ENCODE results near the gene C1QTNF1.

The C1QTNF1 gene, protein sequence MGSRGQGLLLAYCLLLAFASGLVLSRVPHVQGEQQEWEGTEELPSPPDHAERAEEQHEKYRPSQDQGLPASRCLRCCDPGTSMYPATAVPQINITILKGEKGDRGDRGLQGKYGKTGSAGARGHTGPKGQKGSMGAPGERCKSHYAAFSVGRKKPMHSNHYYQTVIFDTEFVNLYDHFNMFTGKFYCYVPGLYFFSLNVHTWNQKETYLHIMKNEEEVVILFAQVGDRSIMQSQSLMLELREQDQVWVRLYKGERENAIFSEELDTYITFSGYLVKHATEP

DNA sequence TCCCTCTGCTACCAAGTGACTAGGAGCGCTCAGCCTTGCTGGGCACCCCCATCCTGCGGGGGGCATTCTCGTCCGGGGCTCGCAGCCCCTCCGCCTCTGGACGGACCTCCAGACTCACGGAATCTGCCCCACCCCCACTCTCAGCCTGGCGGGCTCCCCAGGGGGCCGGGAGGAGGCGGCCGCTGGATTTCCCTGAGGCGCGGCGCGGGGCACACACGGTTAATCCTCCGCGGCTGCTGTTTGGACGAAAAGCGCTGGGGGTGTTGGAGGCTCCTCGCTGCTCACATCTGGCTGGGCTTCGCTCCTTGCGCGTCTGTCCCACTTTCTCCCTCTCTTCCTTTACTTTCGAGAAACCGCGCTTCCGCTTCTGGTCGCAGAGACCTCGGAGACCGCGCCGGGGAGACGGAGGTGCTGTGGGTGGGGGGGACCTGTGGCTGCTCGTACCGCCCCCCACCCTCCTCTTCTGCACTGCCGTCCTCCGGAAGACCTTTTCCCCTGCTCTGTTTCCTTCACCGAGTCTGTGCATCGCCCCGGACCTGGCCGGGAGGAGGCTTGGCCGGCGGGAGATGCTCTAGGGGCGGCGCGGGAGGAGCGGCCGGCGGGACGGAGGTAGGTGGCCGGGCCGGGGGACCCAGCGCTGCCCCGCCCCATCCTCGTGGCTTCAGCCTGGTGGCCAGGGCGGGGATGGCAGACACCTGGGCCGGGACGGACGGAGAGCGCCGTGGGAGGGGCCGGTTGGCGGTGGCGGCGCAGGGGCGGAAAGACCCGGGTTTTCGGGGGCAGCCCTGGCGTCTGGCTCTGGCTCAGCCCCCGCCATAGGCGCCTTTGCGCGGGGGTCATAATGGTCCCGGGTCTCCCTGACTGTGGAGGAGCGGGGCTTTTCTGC is at the start of gene C1QTNF1:
C1QTNF1 (plus strand) TSS at position 284 of the 886 bp plus-strand sequence. CDS start 19,800 bp downstream, outside the sequence.
- DNase-seq, result peak in 1 of 2 experiments; percentile 22

DNA sequence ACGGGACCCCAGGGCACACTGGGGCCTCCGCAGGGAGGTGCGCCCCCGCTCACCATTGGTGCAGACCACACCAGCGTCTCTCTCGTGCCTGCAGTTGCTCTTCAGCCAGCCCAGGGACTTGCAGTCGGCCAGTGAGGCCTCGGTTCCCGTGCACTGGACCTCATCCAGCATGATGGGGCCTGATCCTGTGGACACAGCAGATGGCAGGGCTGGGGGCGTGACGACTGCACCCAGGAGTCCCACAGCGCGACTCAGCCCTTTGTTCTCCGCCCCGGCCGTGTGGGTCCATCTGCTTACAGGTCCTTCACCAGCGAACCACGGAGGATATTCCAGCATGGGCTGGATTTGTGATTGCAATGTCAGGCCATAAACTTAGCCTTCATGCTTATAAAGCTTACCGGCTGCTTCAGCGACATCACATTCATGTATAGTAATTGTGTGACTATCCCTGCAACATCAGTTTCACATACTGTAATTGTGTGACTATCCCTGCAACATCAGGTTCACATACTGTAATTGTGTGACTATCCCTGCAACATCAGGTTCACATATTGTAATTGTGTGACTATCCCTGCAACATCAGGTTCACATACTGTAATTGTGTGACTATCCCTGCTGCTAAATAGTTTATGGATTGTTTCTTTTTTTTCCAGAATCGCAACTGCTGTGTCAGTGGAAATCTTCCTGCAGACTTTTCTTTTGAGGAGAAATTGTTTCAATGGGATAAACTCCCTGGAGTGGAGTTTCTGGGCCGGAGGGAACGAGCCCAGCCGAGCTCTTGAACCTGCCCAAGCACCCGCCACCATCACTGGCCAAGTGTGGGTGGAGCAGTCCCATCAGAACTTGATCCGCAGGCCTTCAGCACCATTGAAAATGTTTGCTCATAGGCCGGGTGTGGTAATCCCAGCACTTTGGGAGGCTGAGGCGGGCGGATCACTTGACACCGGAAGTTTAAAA is 49.1 kb upstream of the C1QTNF1 start:
- DNase-seq, result no peak

- DNase-seq, result no peak
Measured at GRCh38 chr17:78976907-78977680, 46.9 kb upstream of the C1QTNF1 start.

DNA sequence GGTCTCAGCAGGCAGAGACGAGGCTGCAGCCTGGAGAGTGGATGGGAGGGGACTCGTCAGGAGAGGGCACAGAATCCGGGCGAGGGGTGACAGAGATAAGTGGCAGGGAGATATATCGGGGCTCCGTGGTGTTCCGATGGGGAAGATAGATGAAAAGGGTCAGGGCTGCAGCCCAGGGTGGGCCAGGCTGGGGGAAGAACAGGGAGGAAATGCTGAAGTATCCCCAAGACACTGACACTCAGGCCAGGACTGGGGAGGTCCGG is 46.4 kb upstream of the C1QTNF1 start:
- no peak for DNase-seq

GRCh38 chr17:78977997-78978973 is 45.7 kb upstream of the C1QTNF1 start:
- DNase-seq, result no peak

GRCh38 chr17:78979780-78980623 is 44.0 kb upstream of the C1QTNF1 start, which contains the start of gene LGALS3BP:
TSS of gene LGALS3BP (minus strand) at chr17:78979923. CDS start at chr17:78977191, 2,732 bp downstream.
- peak; percentile 15 to 19 for DNase-seq

- no peak for DNase-seq
Measured at GRCh38 chr17:78980624-78980972, 43.4 kb upstream of the C1QTNF1 start.

DNA sequence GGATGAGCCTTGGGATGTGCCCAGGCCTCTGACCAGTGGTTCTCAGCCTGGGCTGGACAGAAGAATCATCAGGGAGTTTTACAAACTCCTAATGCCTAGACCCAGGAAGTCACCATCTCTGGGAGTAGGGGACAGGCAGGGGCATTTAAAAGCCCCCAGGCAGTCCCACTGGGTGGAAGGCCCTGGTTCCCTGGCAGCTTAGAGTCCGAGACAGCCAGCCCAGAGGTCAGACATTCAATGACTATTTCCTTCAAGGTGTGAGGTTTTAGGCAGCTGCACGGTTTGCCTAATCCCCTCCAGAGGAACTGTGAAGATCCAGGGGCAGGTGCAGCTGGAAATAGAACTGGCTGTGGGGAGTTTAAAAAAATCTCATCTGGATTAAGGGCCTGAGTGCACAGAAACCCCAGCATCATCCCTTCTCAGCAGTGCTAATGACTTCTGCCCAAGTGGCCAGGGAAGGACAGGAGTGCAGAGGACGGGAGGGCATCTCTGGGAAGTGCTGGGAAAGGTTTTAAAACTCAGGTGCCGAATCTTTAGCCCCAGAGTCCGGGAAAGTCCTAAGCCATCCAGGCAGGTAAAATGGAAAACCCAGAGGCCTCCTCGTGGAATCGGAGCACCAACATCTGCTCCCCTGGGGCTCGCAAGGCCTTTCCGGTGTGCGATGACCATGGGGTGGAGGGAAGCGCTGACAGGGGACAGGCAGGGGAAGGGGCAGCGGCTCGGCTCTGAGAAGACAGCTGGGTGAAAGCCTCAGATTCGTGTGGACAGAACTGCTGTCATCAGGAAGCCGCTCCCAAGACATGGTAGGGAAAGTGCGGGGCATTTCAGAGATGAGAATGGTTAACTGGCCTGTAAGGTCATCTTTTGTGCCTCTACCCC is 42.7 kb upstream of the C1QTNF1 start:
- no peak for DNase-seq

GRCh38 chr17:78985395-78985794 is 38.6 kb upstream of the C1QTNF1 start:
- DNase-seq, result no peak

DNA sequence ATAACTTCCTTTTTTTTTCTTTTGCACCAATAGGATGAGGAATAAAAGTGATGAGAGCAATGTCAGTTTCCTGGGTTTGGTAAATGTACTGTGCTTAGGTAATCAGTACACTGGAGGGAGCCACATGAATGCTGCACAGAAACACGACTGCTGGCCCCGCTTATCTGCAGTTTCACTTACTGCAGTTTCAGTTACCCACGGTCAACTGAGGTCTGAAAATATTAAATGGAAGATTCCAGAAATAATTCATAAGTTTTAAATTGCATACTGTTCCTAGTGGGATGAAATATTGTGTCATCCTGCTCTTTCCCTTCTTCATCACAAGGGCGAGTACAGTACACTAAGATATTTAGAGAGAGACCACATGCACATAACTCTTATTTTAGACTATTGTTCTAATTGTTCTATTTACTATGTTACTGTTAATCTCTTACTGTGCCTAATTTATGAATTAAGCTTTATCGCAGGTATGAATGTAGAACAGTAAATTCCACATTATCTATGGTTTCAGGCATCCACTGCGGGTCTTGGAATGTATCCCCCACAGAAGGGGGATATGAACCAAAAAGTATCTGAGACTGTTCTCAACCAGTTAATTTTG is 37.8 kb upstream of the C1QTNF1 start:
- DNase-seq, result no peak

DNA sequence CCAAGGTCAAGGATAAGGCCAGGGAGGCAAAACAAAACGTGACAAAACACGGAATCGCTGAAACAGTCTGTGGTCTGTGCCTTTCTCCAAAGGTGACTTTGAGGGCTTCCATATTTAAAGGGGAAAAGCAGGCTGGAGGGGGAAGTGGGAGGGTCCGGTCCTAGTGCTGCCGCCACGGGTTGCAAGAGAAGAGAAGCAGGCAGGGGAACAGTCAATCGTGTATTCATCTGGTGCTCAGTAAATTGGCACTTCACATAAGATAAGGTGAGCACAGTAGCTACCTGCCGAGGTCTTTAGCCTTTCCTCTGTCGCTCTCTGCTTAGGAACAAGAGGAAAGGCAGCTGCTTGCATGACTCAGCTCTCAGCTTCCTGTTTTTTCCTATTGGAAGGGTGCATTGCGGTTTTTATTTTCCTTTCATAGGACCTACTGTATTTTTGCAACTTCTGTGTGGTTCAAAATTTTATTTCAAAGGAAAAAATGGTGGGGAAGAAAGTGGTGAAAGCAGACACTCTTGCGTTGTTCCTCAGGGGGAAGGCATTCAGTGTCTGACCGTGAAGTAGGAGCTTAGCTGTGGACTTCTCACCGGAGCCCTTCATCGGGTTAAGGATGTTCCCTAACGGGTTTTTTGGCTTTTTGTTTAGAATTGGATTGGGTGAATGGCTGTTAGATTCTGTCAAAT is 37.2 kb upstream of the C1QTNF1 start:
- no peak for DNase-seq

DNA sequence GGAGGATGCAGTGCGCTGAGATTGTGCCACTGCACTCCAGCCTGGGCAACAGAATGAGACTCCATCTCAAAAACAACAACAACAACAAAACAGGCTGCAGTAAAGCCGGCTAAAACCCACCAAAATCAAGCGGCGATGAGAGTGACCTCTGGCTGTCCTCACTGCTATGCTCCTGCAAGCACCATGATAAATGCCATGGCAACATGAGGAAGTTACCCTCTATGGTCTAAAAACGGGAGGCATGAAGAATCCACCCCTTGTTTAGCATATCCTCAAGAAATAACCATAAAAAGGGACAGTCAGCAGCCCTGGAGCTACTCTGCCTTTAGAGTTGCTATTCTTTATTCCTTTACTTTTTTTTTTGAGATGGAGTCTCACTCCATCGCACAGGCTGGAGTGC is 35.8 kb upstream of the C1QTNF1 start:
- no peak for DNase-seq

DNA sequence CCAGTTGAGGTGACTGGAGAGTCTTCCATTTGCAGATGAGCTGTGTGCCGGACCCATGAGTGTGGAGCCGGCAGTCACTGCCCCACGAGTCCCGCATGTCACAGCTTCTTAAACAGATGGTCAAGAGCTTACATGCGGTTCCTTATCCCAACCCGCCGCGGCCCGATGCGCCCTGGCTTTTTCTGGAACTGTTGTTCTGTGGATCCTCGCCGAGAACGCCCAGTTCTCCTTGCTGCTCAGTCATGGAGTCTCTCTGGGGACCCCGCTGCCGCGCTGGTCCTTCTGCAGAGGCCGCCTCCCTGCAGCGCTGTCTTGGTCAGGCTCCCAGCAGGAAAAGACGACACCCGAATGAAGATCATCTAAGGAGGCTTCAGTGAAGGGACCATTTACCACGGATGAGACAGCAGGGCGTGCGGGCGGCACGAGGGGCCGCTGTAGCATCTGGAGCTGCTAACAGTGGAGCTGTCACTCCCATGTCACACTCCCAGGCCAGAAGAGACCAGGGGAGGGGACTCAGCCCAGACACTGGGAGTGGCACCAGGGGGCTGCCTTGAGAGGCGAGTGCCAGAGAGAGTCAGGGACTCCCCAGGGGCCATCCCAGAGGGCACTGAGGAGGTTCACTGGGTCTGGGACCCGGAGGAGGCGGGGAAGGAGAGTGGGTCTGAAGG is 33.5 kb upstream of the C1QTNF1 start:
- no peak for DNase-seq

DNA sequence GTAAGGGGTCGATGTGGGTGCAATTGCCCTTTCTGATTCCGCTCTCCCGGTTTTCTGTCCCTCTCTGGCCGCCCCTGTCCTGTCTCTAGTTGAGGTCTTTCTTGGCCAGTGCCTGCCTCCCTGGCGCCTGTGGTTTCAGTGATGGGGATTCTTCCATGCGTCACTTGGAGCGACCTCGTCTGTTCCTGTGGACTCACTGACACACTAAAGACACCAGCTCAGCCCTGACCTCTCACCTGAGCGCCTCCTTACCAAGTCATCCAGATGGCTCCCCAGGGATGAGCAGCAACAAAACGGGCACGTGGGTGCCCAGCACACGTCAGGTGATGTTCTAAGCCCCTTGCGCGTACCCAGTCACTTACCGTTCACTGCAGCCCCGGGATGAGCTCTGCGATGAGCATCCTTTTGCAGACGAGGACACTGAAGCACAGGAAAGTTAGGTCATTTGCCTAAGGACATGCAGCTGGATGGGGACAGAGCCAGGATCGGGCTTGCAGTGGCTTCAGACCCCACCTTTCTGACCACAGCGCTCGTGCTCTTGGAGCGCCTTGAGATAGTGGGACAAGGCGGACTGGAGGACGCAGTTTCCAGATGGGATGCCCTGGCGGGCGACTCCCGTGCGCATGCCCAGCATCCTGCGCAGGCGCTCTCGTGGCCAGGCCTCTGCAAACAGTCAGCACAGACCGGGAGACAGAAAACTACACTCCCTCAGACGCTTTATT is 32.8 kb upstream of the C1QTNF1 start:
- no peak for DNase-seq

DNA sequence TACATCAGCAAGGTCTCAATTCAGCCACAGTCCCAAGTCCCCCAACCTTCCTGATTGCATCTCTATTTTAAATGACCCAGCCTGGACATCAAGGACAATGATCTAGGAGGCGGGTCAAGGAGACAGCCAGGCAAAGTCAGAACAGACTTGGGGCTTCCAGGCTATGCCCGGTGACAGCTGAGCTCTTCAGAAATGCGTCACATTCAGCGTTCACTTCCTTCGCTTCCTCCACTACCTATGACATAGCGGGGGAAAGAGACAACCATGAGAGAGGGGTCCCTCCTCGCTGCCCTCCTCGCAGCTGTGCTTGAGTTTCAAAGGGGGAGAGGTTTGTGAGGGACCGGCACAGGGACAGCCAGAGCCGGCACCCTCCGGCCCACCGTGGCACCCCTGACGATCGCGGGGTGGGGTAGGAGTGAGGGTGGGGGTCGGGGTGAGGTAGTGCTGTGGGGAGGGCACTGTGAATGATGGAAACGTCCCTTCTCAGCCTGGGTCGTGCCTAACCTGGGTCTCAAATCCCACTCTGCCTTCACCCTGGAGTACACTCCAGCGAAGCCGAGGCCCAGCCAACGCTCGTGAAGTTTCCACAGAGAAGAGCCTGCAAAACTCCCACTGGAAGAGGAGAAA is 31.9 kb upstream of the C1QTNF1 start:
- no peak for DNase-seq

DNA sequence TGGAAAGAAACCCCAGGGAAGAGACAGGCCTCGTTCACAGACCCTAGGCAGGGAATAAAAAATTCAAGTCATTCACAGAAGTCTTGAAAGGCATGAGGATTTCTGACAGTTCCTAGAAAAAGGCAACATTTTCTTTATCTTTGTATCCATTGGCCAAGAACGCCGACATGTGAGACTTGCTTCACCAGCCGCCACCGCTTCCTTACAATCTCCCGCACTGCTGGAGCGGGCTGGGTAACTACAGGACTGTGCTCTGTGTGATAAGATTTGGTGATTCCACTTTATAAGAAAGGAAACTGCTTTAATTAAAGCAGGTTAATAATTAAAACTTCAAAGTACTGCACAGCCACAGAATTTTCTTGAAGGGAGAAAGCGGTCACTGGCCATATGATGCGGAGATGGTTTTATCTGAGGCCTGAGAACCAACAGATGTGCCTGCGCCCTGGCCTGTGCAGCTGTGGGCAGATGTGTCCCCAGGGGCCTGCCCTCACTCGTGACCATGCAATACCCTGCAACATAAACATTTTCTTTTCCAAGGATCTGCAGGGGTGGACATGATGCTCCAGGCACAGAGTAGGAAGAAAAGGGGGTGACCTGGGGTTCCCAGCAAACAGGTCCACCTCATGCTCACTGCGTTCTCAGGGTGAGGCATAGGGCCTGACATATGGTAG is 31.3 kb upstream of the C1QTNF1 start:
- no peak for DNase-seq

Measured in stimulated activated CD4-positive, alpha-beta T cell treated with anti-CD3 and anti-CD28 coated beads, Interleukin-4, amount 100 ng/mL, for 4 hours (primary cell).